ENCODE results near the gene LBR.

LBR gene

GRCh38 chr1:225373155-225373554, 54.7 kb downstream of the LBR start:
- DNase-seq (ENCODE audit: low spot score): no peak

GRCh38 chr1:225371366-225372010, 56.4 kb downstream of the LBR start:
- DNase-seq (ENCODE audit: low spot score): no peak

GRCh38 chr1:225368036-225368552, 59.7 kb downstream of the LBR start:
- DNase-seq (ENCODE audit: low spot score): no peak

- DNase-seq (ENCODE audit: low spot score): no peak
Observed at GRCh38 chr1:225366552-225366951, 61.3 kb downstream of the LBR start.

- no peak for DNase-seq (ENCODE audit: low spot score)
Observed at GRCh38 chr1:225366018-225366417, 61.8 kb downstream of the LBR start.

- DNase-seq (ENCODE audit: low spot score): no peak
Observed at GRCh38 chr1:225364439-225364838, 63.4 kb downstream of the LBR start.

- DNase-seq (ENCODE audit: low spot score): no peak
Observed at GRCh38 chr1:225362805-225363204, 65.0 kb downstream of the LBR start.

- DNase-seq (ENCODE audit: low spot score): no peak
Observed at GRCh38 chr1:225361176-225361575, 66.7 kb downstream of the LBR start.

GRCh38 chr1:225360119-225360518, 67.7 kb downstream of the LBR start:
- DNase-seq (ENCODE audit: low spot score): no peak

GRCh38 chr1:225355863-225356262, 72.0 kb downstream of the LBR start:
- DNase-seq (ENCODE audit: low spot score): no peak

GRCh38 chr1:225354906-225355305, 72.9 kb downstream of the LBR start:
- DNase-seq (ENCODE audit: low spot score): no peak
